Activated CD4-positive, alpha-beta memory T cell treated with anti-CD3 and anti-CD28 coated beads for 36 hours (primary cell): ENCODE measurements around the gene CSE1L. TPM values are rescaled to one million over a fixed set of nuclear protein-coding genes. Genes with fewer than 3 reads are reported as not detected.
"Not testable (repeated sequence)": the region's sequence is repeated elsewhere in the genome, so short reads cannot be mapped to it uniquely, and the experiment has no call there.

Experiments
- CTCF ChIA-PET: fragments of 350-600 bp; sonication (Branson Sonifier 250); formaldehyde crosslinking; loops from one replicate; lab custom pipeline; 2021; ENCODE audit warnings: antibody characterized with exemption, inconsistent platforms; lab: Charles Lee
- POLR2A ChIA-PET: fragments of 350-600 bp; sonication (Branson Sonifier 250); formaldehyde crosslinking; loops from one replicate; lab custom pipeline; 2021; ENCODE audit warnings: antibody characterized with exemption; lab: Charles Lee
- DNase-seq: peaks from one replicate; pipeline ENCODE4 v3.0.0-alpha.2; 2020
- H3K27ac Mint-ChIP-seq: one replicate; pipeline ENCODE4 v1.8.0; 2021; ENCODE audit warnings: mixed read lengths
- H3K27me3 Mint-ChIP-seq: one replicate; pipeline ENCODE4 v1.8.0; 2021; ENCODE audit warnings: mixed read lengths
- H3K36me3 Mint-ChIP-seq: one replicate; pipeline ENCODE4 v1.8.0; 2021; ENCODE audit warnings: mixed read lengths
- H3K4me1 Mint-ChIP-seq: one replicate; pipeline ENCODE4 v1.8.0; 2021; ENCODE audit warnings: low read depth, mixed read lengths
- H3K4me3 Mint-ChIP-seq: one replicate; pipeline ENCODE4 v1.8.0; 2021; ENCODE audit warnings: mild to moderate bottlenecking, mixed read lengths
- H3K9me3 Mint-ChIP-seq: one replicate; pipeline ENCODE4 v1.8.0; 2021; ENCODE audit warnings: mixed read lengths
- intact Hi-C: fragments of 100-400 bp; cut with micrococcal nuclease; formaldehyde crosslinking; loops from one replicate; pipeline ENCODE4 v1.15.1; 2023
- total RNA-seq, 2 experiments: library from RNA; stranded (reverse); gene quantifications; one replicate each; pipeline ENCODE4 v1.2.3, GENCODE V29; 2021

Gene CSE1L
- total RNA-seq: 100 to 1,000 TPM; 107 to 109 TPM

- intact Hi-C loops: loop anchor here (1.0 to 5.0 kb wide), 5 partner anchors 124 to 232 kb away; partner anchors contain the start of genes ARFGEF2, DDX27, PREX1 and STAU1
- CTCF ChIA-PET: interaction anchor here (0.6 to 1.5 kb wide), 4 partner anchors 124 to 230 kb away, joined by 3 to 4 read pairs (median 3); no protein-coding TSS in a partner anchor
- peak; percentile 96 for DNase-seq
- Mint-ChIP-seq H3K4me1 (peaks cover 33% of the 10 kb centered on the region), H3K9me3 (no peaks in the 10 kb centered on the region), H3K4me3 (peak within 1 kb of the TSS; percentile 99), H3K36me3 (peaks cover 28% of the 10 kb centered on the region), H3K27ac (peak within 1 kb of the TSS; percentile 99), H3K27me3 (no peaks in the 10 kb centered on the region)
- POLR2A ChIA-PET: interaction anchor here (0.6 to 1.9 kb wide), 15 partner anchors 9 to 550 kb away, joined by 3 to 22 read pairs (median 4); partner anchors contain the start of gene ARFGEF2
Observed at GRCh38 chr20:49046087-49046900, at the start of gene CSE1L. CSE1L (plus strand) TSS chr20:49046312; CDS start chr20:49058464, 12,152 bp downstream.

- intact Hi-C loops: no loop called here
- H3K9me3 Mint-ChIP-seq: no peaks in the 10 kb centered on the region
- no peak for DNase-seq
- no peak overlapping the region for H3K27ac Mint-ChIP-seq
- H3K4me3 Mint-ChIP-seq: no peak overlapping the region
- CTCF ChIA-PET: no interaction called here
- H3K27me3 Mint-ChIP-seq: no peaks in the 10 kb centered on the region
- POLR2A ChIA-PET: no interaction called here
- peaks cover 28% of the 10 kb centered on the region for H3K36me3 Mint-ChIP-seq
- H3K4me1 Mint-ChIP-seq: no peaks in the 10 kb centered on the region
Observed at GRCh38 chr20:48999890-49000870, 45.9 kb upstream of the CSE1L start.

GRCh38 chr20:49001741-49002140 is 44.4 kb upstream of the CSE1L start:
- Mint-ChIP-seq H3K4me1 (no peaks in the 10 kb centered on the region), H3K36me3 (peaks cover 29% of the 10 kb centered on the region), H3K9me3 (no peaks in the 10 kb centered on the region), H3K27me3 (no peaks in the 10 kb centered on the region), H3K4me3 (no peak overlapping the region), H3K27ac (no peak overlapping the region)
- POLR2A ChIA-PET: no interaction called here
- CTCF ChIA-PET: interaction anchor here (1.1 kb wide), 1 partner anchor 27 kb away, joined by 3 read pairs; no protein-coding TSS in a partner anchor
- intact Hi-C loops: no loop called here
- no peak for DNase-seq

- intact Hi-C loops: no loop called here
- Mint-ChIP-seq H3K4me3 (no peak overlapping the region), H3K27ac (no peak overlapping the region), H3K9me3 (no peaks in the 10 kb centered on the region), H3K36me3 (peaks cover 25% of the 10 kb centered on the region), H3K27me3 (no peaks in the 10 kb centered on the region), H3K4me1 (no peaks in the 10 kb centered on the region)
- DNase-seq: no peak
- ChIA-PET POLR2A (no interaction called here), CTCF (no interaction called here)
Observed at GRCh38 chr20:49006446-49006980, 39.6 kb upstream of the CSE1L start.

- H3K27me3 Mint-ChIP-seq: no peaks in the 10 kb centered on the region
- no peaks in the 10 kb centered on the region for H3K4me1 Mint-ChIP-seq
- no peaks in the 10 kb centered on the region for H3K9me3 Mint-ChIP-seq
- peaks cover 37% of the 10 kb centered on the region for H3K36me3 Mint-ChIP-seq
- intact Hi-C loops: no loop called here
- H3K27ac Mint-ChIP-seq: no peak overlapping the region
- DNase-seq: no peak
- CTCF ChIA-PET: interaction anchor here (1.3 kb wide), 1 partner anchor 123 kb away, joined by 3 read pairs; no protein-coding TSS in a partner anchor
- no peak overlapping the region for H3K4me3 Mint-ChIP-seq
- POLR2A ChIA-PET: no interaction called here
Observed at GRCh38 chr20:49009899-49010631, 36.0 kb upstream of the CSE1L start.

GRCh38 chr20:49024220-49024619 is 21.9 kb upstream of the CSE1L start:
- ChIA-PET CTCF (interaction anchor here (1.2 kb wide), 1 partner anchor 14 kb away, joined by 3 read pairs; no protein-coding TSS in a partner anchor), POLR2A (no interaction called here)
- Mint-ChIP-seq H3K27me3 (no peaks in the 10 kb centered on the region), H3K4me3 (no peak overlapping the region), H3K36me3 (peaks cover 24% of the 10 kb centered on the region), H3K27ac (no peak overlapping the region), H3K4me1 (no peaks in the 10 kb centered on the region), H3K9me3 (no peaks in the 10 kb centered on the region)
- intact Hi-C loops: no loop called here
- DNase-seq: no peak

- H3K9me3 Mint-ChIP-seq, intact Hi-C loops, H3K27ac Mint-ChIP-seq, H3K27me3 Mint-ChIP-seq, DNase-seq, H3K4me3 Mint-ChIP-seq, H3K4me1 Mint-ChIP-seq, POLR2A ChIA-PET: not testable (repeated sequence)
- CTCF ChIA-PET: interaction anchor here (0.6 to 1.6 kb wide), 4 partner anchors 8 to 502 kb away, joined by 3 to 8 read pairs (median 4); no protein-coding TSS in a partner anchor
- peaks cover 26% of the 10 kb centered on the region for H3K36me3 Mint-ChIP-seq
Observed at GRCh38 chr20:49028177-49028576, 17.9 kb upstream of the CSE1L start.

GRCh38 chr20:49028684-49029083 is 17.4 kb upstream of the CSE1L start:
- Mint-ChIP-seq H3K4me1 (no peaks in the 10 kb centered on the region), H3K4me3 (no peak overlapping the region), H3K36me3 (peaks cover 29% of the 10 kb centered on the region), H3K27ac (no peak overlapping the region), H3K27me3 (no peaks in the 10 kb centered on the region), H3K9me3 (no peaks in the 10 kb centered on the region)
- ChIA-PET CTCF (interaction anchor here (0.6 to 1.6 kb wide), 5 partner anchors 9 to 501 kb away, joined by 3 to 8 read pairs (median 4); no protein-coding TSS in a partner anchor), POLR2A (interaction anchor here (1.1 kb wide), 1 partner anchor 17 kb away, joined by 7 read pairs; the partner anchor contains the start of gene CSE1L)
- intact Hi-C loops: no loop called here
- DNase-seq: no peak

- H3K4me1 Mint-ChIP-seq: no peaks in the 10 kb centered on the region
- H3K36me3 Mint-ChIP-seq: peaks cover 29% of the 10 kb centered on the region
- ChIA-PET POLR2A (interaction anchor here (1.1 kb wide), 1 partner anchor 17 kb away, joined by 7 read pairs; the partner anchor contains the start of gene CSE1L), CTCF (interaction anchor here (0.6 to 1.6 kb wide), 3 partner anchors 28 to 246 kb away, joined by 3 to 8 read pairs (median 4); no protein-coding TSS in a partner anchor)
- DNase-seq: no peak
- no peak overlapping the region for H3K4me3 Mint-ChIP-seq
- intact Hi-C loops: no loop called here
- no peaks in the 10 kb centered on the region for H3K9me3 Mint-ChIP-seq
- no peak overlapping the region for H3K27ac Mint-ChIP-seq
- no peaks in the 10 kb centered on the region for H3K27me3 Mint-ChIP-seq
Observed at GRCh38 chr20:49029203-49029602, 16.9 kb upstream of the CSE1L start.

- Mint-ChIP-seq H3K27me3 (no peaks in the 10 kb centered on the region), H3K4me3 (no peak overlapping the region), H3K27ac (no peak overlapping the region), H3K4me1 (no peaks in the 10 kb centered on the region), H3K9me3 (no peaks in the 10 kb centered on the region), H3K36me3 (peaks cover 22% of the 10 kb centered on the region)
- no peak for DNase-seq
- ChIA-PET CTCF (no interaction called here), POLR2A (interaction anchor here (0.9 kb wide), 1 partner anchor 44 kb away, joined by 3 read pairs; no protein-coding TSS in a partner anchor)
- intact Hi-C loops: no loop called here
Observed at GRCh38 chr20:49030954-49031619, 15.0 kb upstream of the CSE1L start.
